Activated naive CD4-positive, alpha-beta T cell treated with anti-CD3 and anti-CD28 coated beads, Interleukin-2, amount 50 U/mL, for 24 hours (primary cell): ENCODE measurements around the gene FAM136A.
A peak's percentile ranks its signal among the peaks of the same experiment; 100 is the strongest.

Experiments
- H3K27ac Mint-ChIP-seq: one replicate; pipeline ENCODE4 v1.8.0; 2021; ENCODE audit warnings: mild to moderate bottlenecking, mixed read lengths
- H3K27me3 Mint-ChIP-seq: one replicate; pipeline ENCODE4 v1.8.0; 2021; ENCODE audit warnings: mixed read lengths
- H3K36me3 Mint-ChIP-seq: one replicate; pipeline ENCODE4 v1.8.0; 2021; ENCODE audit warnings: mixed read lengths
- H3K4me1 Mint-ChIP-seq: one replicate; pipeline ENCODE4 v1.8.0; 2021; ENCODE audit warnings: mixed read lengths
- H3K4me3 Mint-ChIP-seq: one replicate; pipeline ENCODE4 v1.8.0; 2021; ENCODE audit warnings: mild to moderate bottlenecking, mixed read lengths
- H3K9me3 Mint-ChIP-seq: one replicate; pipeline ENCODE4 v1.8.0; 2021; ENCODE audit warnings: mixed read lengths

The FAM136A gene

GRCh38 chr2:70301344-70302194 lies at the start of gene FAM136A:
Gene FAM136A, minus strand, starts transcription at chr2:70302067. Its CDS starts 56 bp downstream, at chr2:70302011.
- Mint-ChIP-seq H3K4me3 (peak within 1 kb of the TSS; percentile 95), H3K27me3 (no peaks in the 10 kb centered on the region), H3K36me3 (peaks cover 7% of the 10 kb centered on the region), H3K9me3 (no peaks in the 10 kb centered on the region), H3K4me1 (peaks cover 42% of the 10 kb centered on the region), H3K27ac (peak within 1 kb of the TSS; percentile 97)

DNA sequence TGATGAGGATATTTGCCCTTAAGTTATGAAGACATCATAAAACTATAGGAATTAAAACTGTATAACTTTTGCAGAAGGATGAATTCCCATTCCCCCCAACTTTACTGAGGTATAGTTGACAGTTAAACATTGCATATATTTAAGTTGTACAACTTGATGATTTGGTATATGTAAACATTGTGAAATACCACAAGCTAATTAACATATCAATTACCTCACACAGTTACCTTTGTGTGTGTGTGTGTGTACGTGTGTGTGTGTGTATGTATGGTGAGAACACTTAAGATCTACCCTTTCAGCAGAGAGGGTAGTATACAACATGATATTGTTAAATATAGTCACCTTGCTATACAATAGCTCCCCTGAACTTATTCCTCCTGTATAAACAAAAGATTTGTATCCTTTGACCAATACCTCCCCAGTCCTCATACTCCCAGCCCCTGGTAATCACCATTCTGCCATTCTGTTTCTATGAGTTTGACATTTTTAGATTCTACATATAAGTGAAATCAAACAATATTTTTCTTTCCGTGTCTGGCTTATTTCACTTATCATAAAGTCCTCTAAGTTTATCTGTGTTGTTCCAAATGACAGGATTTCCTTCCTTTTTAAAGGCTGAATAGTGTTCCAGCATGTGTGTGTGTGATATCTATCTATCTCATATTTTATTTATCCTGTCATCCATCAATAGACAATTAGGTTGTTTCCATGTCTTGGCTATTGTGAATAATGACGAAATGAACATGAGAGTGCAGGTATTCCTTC lies 48.2 kb upstream of the FAM136A start:
- Mint-ChIP-seq H3K4me3 (no peak overlapping the region), H3K27me3 (no peaks in the 10 kb centered on the region), H3K4me1 (no peaks in the 10 kb centered on the region), H3K36me3 (no peaks in the 10 kb centered on the region), H3K9me3 (no peaks in the 10 kb centered on the region), H3K27ac (no peak overlapping the region)

- Mint-ChIP-seq H3K36me3 (no peaks in the 10 kb centered on the region), H3K27ac (no peak overlapping the region), H3K4me3 (no peak overlapping the region), H3K9me3 (no peaks in the 10 kb centered on the region), H3K27me3 (no peaks in the 10 kb centered on the region), H3K4me1 (no peaks in the 10 kb centered on the region)
Observed at GRCh38 chr2:70347831-70348230, 46.0 kb upstream of the FAM136A start.

DNA sequence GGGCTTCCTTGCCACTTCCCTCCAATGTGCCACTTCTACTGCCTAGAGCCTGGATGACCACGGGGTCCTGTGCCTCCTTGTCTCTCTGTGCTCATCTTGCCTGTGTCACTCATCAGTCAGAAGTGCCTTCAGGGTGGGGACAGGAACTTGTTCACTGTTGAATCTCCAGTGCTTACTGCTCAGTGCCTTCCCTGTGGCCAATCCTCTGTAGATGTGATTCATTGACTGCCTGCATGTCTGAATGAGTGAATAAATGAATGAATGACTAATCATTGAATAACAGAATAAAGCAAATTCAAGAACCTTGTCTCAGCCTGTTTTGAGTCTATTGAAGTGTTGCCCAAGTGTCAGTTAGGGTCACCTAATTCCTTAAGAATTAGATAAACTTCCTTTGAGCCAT lies 42.3 kb upstream of the FAM136A start:
- H3K4me3 Mint-ChIP-seq = no peak overlapping the region
- no peaks in the 10 kb centered on the region for H3K9me3 Mint-ChIP-seq
- H3K36me3 Mint-ChIP-seq = no peaks in the 10 kb centered on the region
- peaks cover 12% of the 10 kb centered on the region for H3K4me1 Mint-ChIP-seq
- H3K27me3 Mint-ChIP-seq = no peaks in the 10 kb centered on the region
- no peak overlapping the region for H3K27ac Mint-ChIP-seq

DNA sequence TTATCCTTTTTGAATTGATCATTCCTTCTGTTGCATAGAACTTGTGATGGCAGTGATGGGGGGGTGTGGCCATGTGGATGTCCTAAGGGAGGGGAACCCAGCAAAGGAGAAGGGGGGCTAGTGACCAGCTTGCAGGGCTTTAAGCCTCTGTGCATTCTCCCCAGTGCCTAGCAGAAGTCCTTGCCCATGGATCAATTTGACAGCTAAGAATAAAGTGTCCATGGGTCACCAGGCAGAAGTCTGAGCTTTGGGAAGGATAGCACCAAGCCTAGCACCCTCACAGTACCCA lies 39.6 kb upstream of the FAM136A start:
- Mint-ChIP-seq H3K27ac (no peak overlapping the region), H3K36me3 (no peaks in the 10 kb centered on the region)

GRCh38 chr2:70340761-70341476 lies 39.1 kb upstream of the FAM136A start:
- peaks cover 12% of the 10 kb centered on the region for H3K4me1 Mint-ChIP-seq
- H3K36me3 Mint-ChIP-seq = no peaks in the 10 kb centered on the region
- no peak overlapping the region for H3K27ac Mint-ChIP-seq
- no peaks in the 10 kb centered on the region for H3K9me3 Mint-ChIP-seq
- no peak overlapping the region for H3K4me3 Mint-ChIP-seq
- H3K27me3 Mint-ChIP-seq = no peaks in the 10 kb centered on the region

More for the DNA sequence above, 39.6 kb upstream of the FAM136A start:
- Mint-ChIP-seq H3K4me1 (peaks cover 12% of the 10 kb centered on the region), H3K4me3 (no peak overlapping the region), H3K27me3 (no peaks in the 10 kb centered on the region), H3K9me3 (no peaks in the 10 kb centered on the region)

- Mint-ChIP-seq H3K27ac (no peak overlapping the region), H3K27me3 (no peaks in the 10 kb centered on the region), H3K4me1 (peaks cover 12% of the 10 kb centered on the region), H3K36me3 (no peaks in the 10 kb centered on the region), H3K9me3 (no peaks in the 10 kb centered on the region), H3K4me3 (no peak overlapping the region)
Observed at GRCh38 chr2:70340075-70340474, 38.2 kb upstream of the FAM136A start.

GRCh38 chr2:70336552-70336951 lies 34.7 kb upstream of the FAM136A start:
- H3K27me3 Mint-ChIP-seq = no peaks in the 10 kb centered on the region
- H3K27ac Mint-ChIP-seq = no peak overlapping the region
- H3K4me1 Mint-ChIP-seq = peaks cover 6% of the 10 kb centered on the region
- H3K9me3 Mint-ChIP-seq = no peaks in the 10 kb centered on the region
- no peaks in the 10 kb centered on the region for H3K36me3 Mint-ChIP-seq
- no peak overlapping the region for H3K4me3 Mint-ChIP-seq

- no peaks in the 10 kb centered on the region for H3K4me1 Mint-ChIP-seq
- no peaks in the 10 kb centered on the region for H3K9me3 Mint-ChIP-seq
- no peaks in the 10 kb centered on the region for H3K27me3 Mint-ChIP-seq
- no peak overlapping the region for H3K4me3 Mint-ChIP-seq
- no peak overlapping the region for H3K27ac Mint-ChIP-seq
- no peaks in the 10 kb centered on the region for H3K36me3 Mint-ChIP-seq
Observed at GRCh38 chr2:70331012-70331411, 29.1 kb upstream of the FAM136A start.

GRCh38 chr2:70330476-70330875 lies 28.6 kb upstream of the FAM136A start:
- Mint-ChIP-seq H3K27me3 (no peaks in the 10 kb centered on the region), H3K9me3 (no peaks in the 10 kb centered on the region), H3K4me1 (no peaks in the 10 kb centered on the region), H3K36me3 (no peaks in the 10 kb centered on the region), H3K27ac (no peak overlapping the region), H3K4me3 (no peak overlapping the region)

GRCh38 chr2:70328921-70329561 lies 27.2 kb upstream of the FAM136A start:
- H3K9me3 Mint-ChIP-seq = no peaks in the 10 kb centered on the region
- no peaks in the 10 kb centered on the region for H3K36me3 Mint-ChIP-seq
- H3K27me3 Mint-ChIP-seq = no peaks in the 10 kb centered on the region
- H3K4me3 Mint-ChIP-seq = no peak overlapping the region
- no peak overlapping the region for H3K27ac Mint-ChIP-seq
- no peaks in the 10 kb centered on the region for H3K4me1 Mint-ChIP-seq

DNA sequence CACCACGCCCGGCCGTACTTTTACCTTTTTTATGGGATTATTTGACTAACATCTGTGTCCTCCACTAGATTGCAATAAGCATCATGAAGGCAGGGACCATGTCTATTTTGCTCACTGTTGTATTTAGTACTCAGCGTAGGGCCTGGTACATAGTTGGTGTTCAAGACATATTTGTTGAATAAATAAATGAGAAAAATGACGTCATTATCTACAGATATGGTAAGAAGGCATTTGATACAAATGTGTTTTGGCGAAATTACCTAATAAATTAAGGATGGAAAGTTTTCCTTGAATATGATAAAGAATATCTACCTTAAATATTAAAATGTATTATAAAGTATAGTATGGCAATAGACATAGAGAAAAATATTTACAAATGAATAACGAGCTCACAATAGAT lies 24.0 kb upstream of the FAM136A start:
- no peaks in the 10 kb centered on the region for H3K36me3 Mint-ChIP-seq
- H3K27ac Mint-ChIP-seq = no peak overlapping the region
- H3K27me3 Mint-ChIP-seq = peaks cover 2% of the 10 kb centered on the region
- H3K9me3 Mint-ChIP-seq = no peaks in the 10 kb centered on the region
- no peak overlapping the region for H3K4me3 Mint-ChIP-seq
- no peaks in the 10 kb centered on the region for H3K4me1 Mint-ChIP-seq

- H3K4me3 Mint-ChIP-seq = no peak overlapping the region
- H3K36me3 Mint-ChIP-seq = no peaks in the 10 kb centered on the region
- no peaks in the 10 kb centered on the region for H3K4me1 Mint-ChIP-seq
- no peaks in the 10 kb centered on the region for H3K9me3 Mint-ChIP-seq
- peaks cover 2% of the 10 kb centered on the region for H3K27me3 Mint-ChIP-seq
- H3K27ac Mint-ChIP-seq = no peak overlapping the region
Observed at GRCh38 chr2:70322518-70322917, 20.7 kb upstream of the FAM136A start.

GRCh38 chr2:70321370-70321769 lies 19.5 kb upstream of the FAM136A start:
- H3K27ac Mint-ChIP-seq = no peak overlapping the region
- H3K4me1 Mint-ChIP-seq = no peaks in the 10 kb centered on the region
- H3K27me3 Mint-ChIP-seq = peaks cover 2% of the 10 kb centered on the region
- H3K9me3 Mint-ChIP-seq = no peaks in the 10 kb centered on the region
- no peaks in the 10 kb centered on the region for H3K36me3 Mint-ChIP-seq
- H3K4me3 Mint-ChIP-seq = no peak overlapping the region

DNA sequence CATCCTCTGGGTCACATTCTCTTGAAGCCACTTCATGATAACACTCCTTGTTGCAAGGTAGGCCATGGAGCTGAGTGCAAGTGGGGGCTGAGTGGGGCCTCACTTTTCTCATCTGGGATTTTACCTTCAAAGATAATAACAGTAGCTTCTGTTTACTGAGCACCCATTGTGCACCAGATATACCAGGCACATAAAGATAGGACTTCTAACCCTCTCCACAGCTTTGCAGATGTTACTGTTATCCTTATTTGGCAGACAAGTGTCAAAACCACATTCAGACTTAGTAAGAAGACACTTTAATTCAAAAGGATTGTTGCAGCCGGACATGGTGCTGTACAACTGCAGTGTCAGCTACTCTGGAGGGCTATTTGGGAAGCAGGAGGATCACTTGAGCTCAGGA lies 12.8 kb upstream of the FAM136A start:
- Mint-ChIP-seq H3K27ac (no peak overlapping the region), H3K4me1 (no peaks in the 10 kb centered on the region), H3K9me3 (no peaks in the 10 kb centered on the region)

More for the DNA sequence above, 12.8 kb upstream of the FAM136A start:
- Mint-ChIP-seq H3K4me3 (no peak overlapping the region), H3K36me3 (no peaks in the 10 kb centered on the region), H3K27me3 (no peaks in the 10 kb centered on the region)
